Ascending aorta (tissue), 2 donors: ENCODE results near the gene ESPL1. TPM values are rescaled to one million over a fixed set of nuclear protein-coding genes. Genes with fewer than 3 reads are reported as not detected.

ENCODE experiments used
- DNase-seq, 2 donors: peaks; one replicate each; pipeline ENCODE4 v3.0.0-alpha.2; 2019; ENCODE audit warnings: low spot score in 2 of 2
- H3K27ac ChIP-seq, 2 donors: fragments of 200-600 bp; sonication (generic); one replicate each; pipeline ENCODE4 v1.5.1; 2016 to 2017; ENCODE audit warnings: mild to moderate bottlenecking in 1 of 2
- H3K27me3 ChIP-seq: fragments of 200-600 bp; sonication (generic); one replicate; pipeline ENCODE4 v1.5.1; 2017
- H3K36me3 ChIP-seq, 2 donors: fragments of 200-600 bp; sonication (generic); one replicate each; pipeline ENCODE4 v1.5.1; 2016
- H3K4me1 ChIP-seq, 2 donors: fragments of 200-600 bp; sonication (generic); one replicate each; pipeline ENCODE4 v1.5.1; 2016 to 2017; ENCODE audit warnings: mild to moderate bottlenecking in 1 of 2
- H3K4me3 ChIP-seq, 2 donors: fragments of 200-600 bp; sonication (generic); one replicate each; pipeline ENCODE4 v1.5.1; 2016 to 2017; ENCODE audit warnings: mild to moderate bottlenecking in 1 of 2
- H3K9me3 ChIP-seq, 2 donors: fragments of 200-600 bp; sonication (generic); one replicate each; pipeline ENCODE4 v1.5.1; 2016
- intact Hi-C: fragments of 100-400 bp; cut with DNase I; formaldehyde crosslinking; loops from one replicate; pipeline ENCODE4 v1.15.1; 2023
- total RNA-seq: library from RNA; depleted of rRNA; stranded (reverse); fragments of >200 nt; gene quantifications from one replicate; pipeline ENCODE4 v1.1.0, GENCODE V29; 2016
- TF ChIP-seq, protein P1 (sequence below), 3 experiments: fragments of 200-600 bp in 2 of 3; fragments of 450-650 bp in 1 of 3; sonication (generic) in 2 of 3; IDR thresholded peaks; one replicate each; pipeline ENCODE4 v1.5.1; 2016 to 2019; ENCODE audit warnings: antibody characterized with exemption in 3 of 3, mild to moderate bottlenecking in 1 of 3, moderate library complexity in 1 of 3

The ESPL1 gene
- total RNA-seq, 1 donor from 2014 or later: not detected

- H3K4me3 ChIP-seq: no peak overlapping the region
- TF ChIP-seq, protein P1, sequence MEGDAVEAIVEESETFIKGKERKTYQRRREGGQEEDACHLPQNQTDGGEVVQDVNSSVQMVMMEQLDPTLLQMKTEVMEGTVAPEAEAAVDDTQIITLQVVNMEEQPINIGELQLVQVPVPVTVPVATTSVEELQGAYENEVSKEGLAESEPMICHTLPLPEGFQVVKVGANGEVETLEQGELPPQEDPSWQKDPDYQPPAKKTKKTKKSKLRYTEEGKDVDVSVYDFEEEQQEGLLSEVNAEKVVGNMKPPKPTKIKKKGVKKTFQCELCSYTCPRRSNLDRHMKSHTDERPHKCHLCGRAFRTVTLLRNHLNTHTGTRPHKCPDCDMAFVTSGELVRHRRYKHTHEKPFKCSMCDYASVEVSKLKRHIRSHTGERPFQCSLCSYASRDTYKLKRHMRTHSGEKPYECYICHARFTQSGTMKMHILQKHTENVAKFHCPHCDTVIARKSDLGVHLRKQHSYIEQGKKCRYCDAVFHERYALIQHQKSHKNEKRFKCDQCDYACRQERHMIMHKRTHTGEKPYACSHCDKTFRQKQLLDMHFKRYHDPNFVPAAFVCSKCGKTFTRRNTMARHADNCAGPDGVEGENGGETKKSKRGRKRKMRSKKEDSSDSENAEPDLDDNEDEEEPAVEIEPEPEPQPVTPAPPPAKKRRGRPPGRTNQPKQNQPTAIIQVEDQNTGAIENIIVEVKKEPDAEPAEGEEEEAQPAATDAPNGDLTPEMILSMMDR (IDR thresholded peaks at IDR 0.05): no peak
- H3K9me3 ChIP-seq: no peaks in the 10 kb centered on the region
- H3K4me1 ChIP-seq: no peaks in the 10 kb centered on the region
- H3K27ac ChIP-seq: no peak overlapping the region
- no peak for DNase-seq
- intact Hi-C loops: no loop called here
- peaks cover 46 to 50% of the 10 kb centered on the region in 2 donors for H3K36me3 ChIP-seq
- no peaks in the 10 kb centered on the region for H3K27me3 ChIP-seq
Observed at GRCh38 chr12:53313996-53314395, 45.9 kb downstream of the ESPL1 start.

GRCh38 chr12:53320352-53321195 lies 52.5 kb downstream of the ESPL1 start:
- Histone ChIP-seq H3K27me3 (no peaks in the 10 kb centered on the region), H3K36me3 (peaks cover 12% of the 10 kb centered on the region in 2 donors), H3K9me3 (no peaks in the 10 kb centered on the region), H3K4me1 (peaks cover 4 to 25% of the 10 kb centered on the region in 2 donors), H3K27ac (peak overlapping the region; percentile 84 to 87), H3K4me3 (peak overlapping the region; percentile 65 to 67)
- DNase-seq: no peak
- TF ChIP-seq, protein P1 (IDR thresholded peaks at IDR 0.05): no peak
- intact Hi-C loops: loop anchor here (1.0 to 2.0 kb wide), 3 partner anchors 21 to 184 kb away; partner anchors contain the start of genes MYG1 and PFDN5

DNA sequence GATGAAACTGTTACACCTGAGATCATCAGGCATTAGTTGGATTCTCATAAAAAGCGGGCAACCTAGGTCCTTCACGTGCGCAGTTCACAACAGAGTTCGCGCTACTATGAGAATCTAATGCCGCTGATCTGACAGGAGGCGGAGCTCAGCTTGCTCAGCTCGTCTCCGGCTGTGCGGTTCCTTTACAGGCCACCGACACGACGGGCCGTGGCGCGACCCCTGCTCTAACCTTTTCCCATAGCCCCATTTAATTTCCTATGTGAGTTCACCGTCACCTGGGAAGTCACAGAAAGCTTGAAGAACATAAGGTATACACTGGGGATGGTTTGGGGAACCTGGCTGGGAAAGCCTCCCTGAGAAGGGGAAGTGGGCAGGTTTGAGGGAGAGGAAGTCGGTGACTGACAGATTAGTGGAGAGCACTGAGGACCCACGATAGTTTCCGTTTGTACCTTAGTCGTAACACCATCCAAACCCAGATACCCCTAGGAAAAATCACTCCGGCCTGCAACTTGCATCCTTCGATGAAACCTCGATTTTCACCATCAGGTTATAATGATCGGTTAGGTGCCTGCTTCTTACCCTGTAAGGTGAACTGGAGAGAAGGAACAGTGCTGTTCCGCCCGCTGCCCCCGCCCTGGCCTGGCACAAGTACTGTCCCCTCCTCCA lies 56.1 kb downstream of the ESPL1 start:
- DNase-seq: no peak
- no peaks in the 10 kb centered on the region for H3K36me3 ChIP-seq
- no peaks in the 10 kb centered on the region for H3K9me3 ChIP-seq
- H3K27me3 ChIP-seq: no peaks in the 10 kb centered on the region
- H3K4me1 ChIP-seq: peaks cover 4 to 30% of the 10 kb centered on the region in 2 donors
- intact Hi-C loops: loop anchor here (1.0 to 2.0 kb wide), 2 partner anchors 21 to 55 kb away; no protein-coding TSS in a partner anchor
- H3K27ac ChIP-seq: peak overlapping the region; percentile 88 to 90
- TF ChIP-seq, protein P1 (IDR thresholded peaks at IDR 0.05): no peak
- peak overlapping the region; percentile 72 to 79 for H3K4me3 ChIP-seq

GRCh38 chr12:53324779-53325510 lies 56.8 kb downstream of the ESPL1 start:
- Histone ChIP-seq H3K9me3 (no peaks in the 10 kb centered on the region), H3K27ac (peak overlapping the region; percentile 88 to 90), H3K27me3 (no peaks in the 10 kb centered on the region), H3K4me1 (peaks cover 4 to 28% of the 10 kb centered on the region in 2 donors), H3K4me3 (peak overlapping the region; percentile 72 to 79), H3K36me3 (no peaks in the 10 kb centered on the region)
- peak; percentile 72 to 97 for DNase-seq
- TF ChIP-seq, protein P1 (IDR thresholded peaks at IDR 0.05): peak; percentile 83 to 90 (median 83)
- intact Hi-C loops: loop anchor here (1.0 to 2.0 kb wide), 3 partner anchors 20 to 96 kb away; no protein-coding TSS in a partner anchor

GRCh38 chr12:53325511-53326061 lies 57.5 kb downstream of the ESPL1 start:
- DNase-seq: peak in 1 of 2 donors; percentile 70
- Histone ChIP-seq H3K4me3 (peak overlapping the region; percentile 72 to 79), H3K36me3 (no peaks in the 10 kb centered on the region), H3K4me1 (peaks cover 4 to 22% of the 10 kb centered on the region in 2 donors), H3K9me3 (no peaks in the 10 kb centered on the region), H3K27me3 (no peaks in the 10 kb centered on the region), H3K27ac (peak overlapping the region; percentile 88 to 90)
- TF ChIP-seq, protein P1 (IDR thresholded peaks at IDR 0.05): peak in 1 of 3 experiments; percentile 8
- intact Hi-C loops: loop anchor here (1.0 to 2.0 kb wide), 2 partner anchors 53 to 96 kb away; no protein-coding TSS in a partner anchor
